HG03196 (cell line): ENCODE results near the gene ZNF283.
"Not testable (repeated sequence)": the region's sequence is repeated elsewhere in the genome, so short reads cannot be mapped to it uniquely, and the experiment has no call there.

ENCODE experiments used
- ATAC-seq: cut with Tn5 transposase; IDR thresholded peaks from one replicate; pipeline ENCODE4 v1.9.1; 2021; ENCODE audit not compliant: unreplicated experiment

Gene ZNF283

GRCh38 chr19:43798546-43799409 lies 28.3 kb upstream of the ZNF283 start:
- ATAC-seq = no peak

DNA sequence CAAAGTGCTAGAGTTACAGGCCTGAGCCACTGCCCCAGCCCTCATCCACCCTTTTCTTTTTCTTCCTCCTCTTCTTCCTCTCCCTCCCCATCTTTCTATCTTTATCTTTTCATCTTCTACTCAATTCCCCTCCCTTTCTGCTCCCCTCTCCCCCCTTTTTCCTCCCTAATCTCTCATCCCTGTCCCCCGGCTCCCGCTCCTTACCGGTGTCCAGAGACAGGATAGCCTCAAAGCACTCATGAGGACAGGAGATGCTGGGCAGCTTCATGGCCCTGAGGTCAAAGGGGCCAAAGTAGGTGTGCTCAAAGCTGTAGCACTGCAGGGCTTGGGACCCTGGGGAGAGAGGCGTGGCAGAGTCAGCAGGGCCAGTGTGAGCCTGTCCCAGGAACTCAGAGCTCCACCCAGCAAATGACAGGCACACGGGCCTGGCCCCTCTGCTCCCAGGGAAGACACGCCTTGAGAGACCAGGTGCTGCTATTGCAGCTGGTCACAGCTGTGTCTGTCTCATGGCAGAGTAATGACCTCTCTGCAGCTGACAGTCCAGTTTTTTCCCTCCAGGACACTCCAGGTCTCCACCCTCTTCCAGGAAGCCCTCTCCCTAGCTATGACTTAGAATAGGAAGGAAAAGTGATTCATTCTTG lies 27.5 kb upstream of the ZNF283 start:
- ATAC-seq = no peak

GRCh38 chr19:43802216-43802951 lies 24.7 kb upstream of the ZNF283 start, which contains the start of gene LYPD5:
LYPD5 (minus strand) TSS chr19:43802447; CDS start chr19:43802380, 67 bp downstream.
- no peak for ATAC-seq

GRCh38 chr19:43804432-43804831 lies 22.7 kb upstream of the ZNF283 start:
- no peak for ATAC-seq

- ATAC-seq = not testable (repeated sequence)
These were observed 20.7 kb upstream of the ZNF283 start for GRCh38 chr19:43806401-43806800.

DNA sequence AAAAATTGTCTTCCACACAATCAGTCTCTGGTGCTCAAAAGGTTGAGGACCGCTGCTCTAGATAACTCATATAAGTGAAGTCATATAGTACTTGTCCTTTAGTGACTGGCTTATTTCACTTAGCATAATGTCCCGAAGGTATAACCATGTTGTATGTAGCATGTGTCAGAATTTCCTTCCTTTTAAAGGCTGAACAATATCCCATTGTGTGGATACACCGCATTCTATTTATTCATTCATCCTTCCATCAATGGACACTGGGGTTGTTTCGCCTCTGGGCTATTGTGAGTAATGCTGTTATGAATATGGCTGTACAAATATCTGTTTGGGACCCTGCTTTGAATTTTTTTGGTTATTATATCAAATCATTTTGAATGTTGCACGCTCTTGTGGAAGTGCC lies 20.3 kb upstream of the ZNF283 start:
- no peak for ATAC-seq

GRCh38 chr19:43807651-43808050 lies 19.5 kb upstream of the ZNF283 start:
- ATAC-seq = no peak

GRCh38 chr19:43809762-43810696 lies 17.1 kb upstream of the ZNF283 start:
- no peak for ATAC-seq

DNA sequence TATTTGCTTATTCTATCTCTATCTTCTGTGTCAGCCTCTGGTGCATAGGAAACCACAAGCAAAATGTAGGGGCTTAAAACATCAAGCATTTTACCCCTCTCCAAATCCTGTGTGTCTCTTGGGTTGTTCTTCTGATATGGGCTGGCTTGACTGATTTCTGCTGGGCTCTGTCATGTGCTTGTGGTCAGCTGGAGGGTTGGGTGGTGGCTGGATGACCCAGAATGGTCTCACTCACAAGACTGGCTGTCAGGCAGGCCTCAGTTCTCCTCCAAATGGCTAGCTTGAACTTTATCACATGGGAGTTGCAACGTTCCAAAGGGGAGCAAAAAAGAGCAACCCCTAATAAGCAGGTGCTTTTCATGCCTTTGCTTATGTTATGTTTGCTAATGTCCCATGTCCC lies 15.3 kb upstream of the ZNF283 start:
- no peak for ATAC-seq

DNA sequence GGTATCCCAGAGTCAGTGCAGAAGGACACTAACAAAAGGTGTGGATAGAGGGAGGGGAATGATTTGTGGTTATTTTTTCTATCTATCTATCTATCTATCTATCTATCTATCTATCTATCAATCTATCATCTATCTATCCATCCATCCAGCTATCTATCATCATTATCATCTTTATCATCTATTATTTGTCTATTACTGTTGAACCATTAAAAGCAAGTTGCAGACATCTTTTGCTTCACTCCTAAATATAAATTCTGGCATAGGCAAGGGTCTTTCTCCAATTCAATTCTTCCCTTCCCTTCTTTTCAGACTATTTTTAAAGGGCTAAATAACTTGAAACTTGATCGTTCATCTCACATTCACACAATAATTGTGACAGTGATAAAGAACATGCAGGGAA lies 14.9 kb upstream of the ZNF283 start:
- ATAC-seq = no peak

- ATAC-seq = no peak
These were observed 14.4 kb upstream of the ZNF283 start for GRCh38 chr19:43812688-43813087.

GRCh38 chr19:43814663-43815352 lies 12.3 kb upstream of the ZNF283 start:
- ATAC-seq = no peak

DNA sequence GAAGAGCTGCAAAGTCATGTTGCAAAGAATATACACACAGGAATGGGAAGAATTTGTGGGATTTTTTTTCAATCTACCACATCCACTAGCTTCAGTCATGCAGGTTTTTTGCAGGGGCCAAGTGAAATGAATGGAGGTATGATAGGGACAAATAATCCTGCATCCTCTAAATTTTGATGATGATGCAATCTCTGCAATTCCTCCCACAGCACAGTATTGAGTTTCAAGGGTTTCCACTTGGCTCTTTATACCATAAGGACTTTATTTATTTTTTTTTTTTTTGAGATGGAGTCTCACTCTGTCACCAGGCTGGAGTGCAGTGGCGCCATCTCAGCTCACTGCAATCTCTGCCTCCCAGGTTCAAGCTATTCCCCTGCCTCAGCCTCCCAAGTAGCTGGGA lies 9.7 kb upstream of the ZNF283 start:
- ATAC-seq = not testable (repeated sequence)

- ATAC-seq = no peak
These were observed 8.6 kb upstream of the ZNF283 start for GRCh38 chr19:43818500-43818899.

DNA sequence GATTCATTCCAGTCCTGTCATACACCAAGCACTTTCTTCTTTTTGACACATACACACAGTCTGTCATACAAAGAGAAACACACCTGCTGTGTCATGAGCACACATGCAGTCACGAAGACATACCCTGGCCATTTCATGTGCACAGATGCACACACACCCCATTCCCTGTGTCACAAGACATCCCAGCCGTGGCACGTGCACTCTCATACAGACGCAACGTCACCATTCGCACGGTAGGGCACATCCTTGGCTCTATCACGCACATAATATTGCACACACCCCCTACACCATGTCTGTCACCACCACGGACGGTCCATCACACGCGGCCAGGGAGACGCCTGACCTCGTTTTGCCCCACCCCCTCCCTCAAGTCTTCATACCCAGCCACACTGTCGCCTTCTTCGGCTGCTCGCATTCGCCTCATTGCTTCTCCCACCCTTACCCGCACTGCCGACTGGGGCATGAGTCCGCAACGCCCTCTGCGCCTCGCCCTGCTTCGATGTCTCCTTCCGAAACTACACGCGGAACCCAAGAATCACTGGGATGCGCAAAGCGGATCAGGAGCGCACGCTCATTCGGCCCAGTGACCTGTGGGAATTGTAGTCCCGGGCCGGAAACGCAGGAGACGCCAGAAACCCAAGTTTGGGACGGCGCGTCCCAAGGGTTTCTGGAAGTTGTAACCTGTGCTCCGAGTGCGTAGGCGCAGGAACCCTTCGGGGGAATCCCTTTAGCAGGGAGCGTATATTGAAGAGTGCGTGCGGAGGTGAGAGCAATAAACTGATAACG lies 6.8 kb upstream of the ZNF283 start:
- ATAC-seq = no peak

GRCh38 chr19:43820884-43821215 lies 6.3 kb upstream of the ZNF283 start:
- ATAC-seq = no peak

DNA sequence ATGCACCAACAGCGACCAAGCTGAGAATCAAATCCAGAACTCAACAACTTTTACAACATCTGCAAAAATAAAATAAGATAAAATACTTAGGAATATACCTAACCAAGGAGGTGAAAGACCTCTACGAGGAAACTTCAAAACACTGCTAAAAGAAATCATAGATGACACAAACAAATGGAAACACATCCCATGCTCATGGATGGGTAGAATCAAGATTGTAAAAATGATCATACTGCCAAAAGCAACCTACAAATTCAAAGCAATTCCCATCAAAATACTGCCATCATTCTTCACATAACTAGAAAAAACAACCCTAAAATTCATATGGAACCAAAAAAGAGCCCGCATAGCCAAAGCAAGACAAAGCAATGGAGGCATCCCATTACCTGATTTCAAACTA lies 3.3 kb upstream of the ZNF283 start:
- ATAC-seq = not testable (repeated sequence)

DNA sequence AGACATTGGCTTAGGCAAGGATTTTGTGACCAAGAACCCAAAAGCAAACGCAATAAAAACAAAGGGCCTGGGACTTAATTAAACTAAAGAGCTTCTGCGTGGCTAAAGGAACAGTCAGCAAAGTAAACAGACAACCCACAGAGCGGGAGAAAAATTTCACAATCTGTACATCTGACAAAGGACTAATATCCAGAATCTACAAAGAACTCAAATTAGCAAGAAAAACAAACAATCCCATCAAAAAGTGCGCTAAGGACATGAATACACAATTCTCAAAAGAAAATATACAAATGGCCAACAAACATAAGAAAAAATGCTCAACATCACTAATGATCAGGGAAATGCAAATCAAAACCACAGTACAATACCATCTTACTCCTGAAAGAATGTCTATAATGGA lies 2.5 kb upstream of the ZNF283 start:
- ATAC-seq = not testable (repeated sequence)

DNA sequence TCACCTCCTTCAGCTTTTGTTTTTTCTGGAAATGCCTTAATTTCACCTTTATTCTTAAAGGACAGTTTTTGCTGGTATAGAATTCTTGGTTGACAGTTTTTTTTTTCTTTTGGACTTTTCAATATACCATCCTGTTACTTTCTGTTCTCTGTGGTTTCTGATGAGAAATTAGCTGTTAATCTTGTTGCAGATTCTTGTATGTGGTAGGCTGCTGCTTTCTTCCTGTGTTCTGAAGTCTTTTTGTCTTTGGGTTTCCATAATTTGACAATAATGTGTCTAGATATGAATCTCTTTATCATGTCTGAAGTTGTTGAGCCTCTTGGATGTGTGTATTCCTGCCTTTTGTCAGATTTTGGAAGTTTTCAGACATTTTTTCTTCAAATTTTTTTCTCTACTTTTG lies 12.0 kb downstream of the ZNF283 start:
- no peak for ATAC-seq
